ENCODE measurements around the gene RTN4RL2. TPM values are rescaled to one million over a fixed set of nuclear protein-coding genes. Genes with fewer than 3 reads are reported as not detected.
A peak's percentile ranks its signal among the peaks of the same experiment; 100 is the strongest.

The RTN4RL2 gene
- total RNA-seq, 2 experiments from 2014 or later = 0.35 to 0.50 TPM

- POLR2A ChIA-PET = no interaction called here
- no peak for DNase-seq
- no peak overlapping the region for H3K4me3 Mint-ChIP-seq
- no peaks in the 10 kb centered on the region for H3K36me3 Mint-ChIP-seq (ENCODE audit: low read depth)
- CTCF ChIA-PET = interaction anchor here (1.0 to 3.9 kb wide), 7 partner anchors 9 to 171 kb away, joined by 3 to 32 read pairs (median 4); no protein-coding TSS in a partner anchor
- H3K4me1 Mint-ChIP-seq = peaks cover 33% of the 10 kb centered on the region
- H3K9me3 Mint-ChIP-seq = no peaks in the 10 kb centered on the region
- no peak overlapping the region for H3K27ac Mint-ChIP-seq
- H3K27me3 Mint-ChIP-seq = peaks cover 46% of the 10 kb centered on the region
These were observed 13.0 kb downstream of the RTN4RL2 start for GRCh38 chr11:57473285-57473841.

- Mint-ChIP-seq H3K36me3 (ENCODE audit: low read depth) (no peaks in the 10 kb centered on the region), H3K4me3 (no peak overlapping the region), H3K27ac (no peak overlapping the region), H3K27me3 (peaks cover 44% of the 10 kb centered on the region), H3K4me1 (peaks cover 33% of the 10 kb centered on the region), H3K9me3 (no peaks in the 10 kb centered on the region)
- peak; percentile 51 for DNase-seq
- CTCF ChIA-PET = interaction anchor here (0.8 to 3.9 kb wide), 8 partner anchors 10 to 128 kb away, joined by 3 to 32 read pairs (median 4); no protein-coding TSS in a partner anchor
- POLR2A ChIA-PET = interaction anchor here (1.2 kb wide), 1 partner anchor 14 kb away, joined by 5 read pairs; the partner anchor contains the start of gene RTN4RL2
These were observed 13.9 kb downstream of the RTN4RL2 start for GRCh38 chr11:57474017-57474802.

- Mint-ChIP-seq H3K27ac (no peak overlapping the region), H3K4me3 (no peak overlapping the region), H3K4me1 (peaks cover 33% of the 10 kb centered on the region), H3K27me3 (peaks cover 49% of the 10 kb centered on the region), H3K9me3 (no peaks in the 10 kb centered on the region), H3K36me3 (ENCODE audit: low read depth) (no peaks in the 10 kb centered on the region)
- ChIA-PET CTCF (interaction anchor here (0.8 to 3.9 kb wide), 7 partner anchors 9 to 129 kb away, joined by 3 to 32 read pairs (median 5); no protein-coding TSS in a partner anchor), POLR2A (interaction anchor here (1.2 kb wide), 1 partner anchor 15 kb away, joined by 5 read pairs; the partner anchor contains the start of gene RTN4RL2)
- no peak for DNase-seq
These were observed 14.4 kb downstream of the RTN4RL2 start for GRCh38 chr11:57474803-57475115.

GRCh38 chr11:57475191-57475590 lies 14.9 kb downstream of the RTN4RL2 start:
- CTCF ChIA-PET = interaction anchor here (0.8 to 3.9 kb wide), 7 partner anchors 9 to 129 kb away, joined by 3 to 32 read pairs (median 5); no protein-coding TSS in a partner anchor

GRCh38 chr11:57475671-57476046 lies 15.3 kb downstream of the RTN4RL2 start:
- no peaks in the 10 kb centered on the region for H3K36me3 Mint-ChIP-seq (ENCODE audit: low read depth)
- H3K27ac Mint-ChIP-seq = no peak overlapping the region
- POLR2A ChIA-PET = no interaction called here

More at GRCh38 chr11:57475191-57475590, 14.9 kb downstream of the RTN4RL2 start:
- H3K27ac Mint-ChIP-seq = no peak overlapping the region
- H3K27me3 Mint-ChIP-seq = peaks cover 51% of the 10 kb centered on the region
- H3K4me1 Mint-ChIP-seq = peaks cover 34% of the 10 kb centered on the region
- H3K4me3 Mint-ChIP-seq = no peak overlapping the region
- H3K9me3 Mint-ChIP-seq = no peaks in the 10 kb centered on the region
- POLR2A ChIA-PET = interaction anchor here (1.2 kb wide), 1 partner anchor 15 kb away, joined by 5 read pairs; the partner anchor contains the start of gene RTN4RL2
- DNase-seq = no peak
- H3K36me3 Mint-ChIP-seq (ENCODE audit: low read depth) = no peaks in the 10 kb centered on the region

GRCh38 chr11:57476047-57476756 lies 15.9 kb downstream of the RTN4RL2 start:
- Mint-ChIP-seq H3K36me3 (ENCODE audit: low read depth) (no peaks in the 10 kb centered on the region), H3K27me3 (peaks cover 58% of the 10 kb centered on the region), H3K4me1 (peaks cover 35% of the 10 kb centered on the region), H3K9me3 (no peaks in the 10 kb centered on the region), H3K27ac (no peak overlapping the region), H3K4me3 (peak overlapping the region; percentile 41)
- ChIA-PET POLR2A (no interaction called here), CTCF (interaction anchor here (0.6 to 4.2 kb wide), 6 partner anchors 16 to 130 kb away, joined by 3 to 14 read pairs (median 5); partner anchors contain the start of genes RTN4RL2 and SLC43A1)
- no peak for DNase-seq

More at GRCh38 chr11:57475671-57476046, 15.3 kb downstream of the RTN4RL2 start:
- H3K27me3 Mint-ChIP-seq = peaks cover 53% of the 10 kb centered on the region
- no peak for DNase-seq
- H3K4me3 Mint-ChIP-seq = peak overlapping the region; percentile 41
- CTCF ChIA-PET = interaction anchor here (1.2 to 3.9 kb wide), 3 partner anchors 8 to 53 kb away, joined by 8 to 32 read pairs (median 13); no protein-coding TSS in a partner anchor
- no peaks in the 10 kb centered on the region for H3K9me3 Mint-ChIP-seq
- peaks cover 35% of the 10 kb centered on the region for H3K4me1 Mint-ChIP-seq

- H3K27ac Mint-ChIP-seq = no peak overlapping the region
- CTCF ChIA-PET = interaction anchor here (0.6 to 4.2 kb wide), 8 partner anchors 16 to 324 kb away, joined by 3 to 14 read pairs (median 6); partner anchors contain the start of genes RTN4RL2 and SLC43A1
- H3K27me3 Mint-ChIP-seq = peaks cover 64% of the 10 kb centered on the region
- H3K4me1 Mint-ChIP-seq = peaks cover 35% of the 10 kb centered on the region
- H3K4me3 Mint-ChIP-seq = peak overlapping the region; percentile 10
- H3K36me3 Mint-ChIP-seq (ENCODE audit: low read depth) = no peaks in the 10 kb centered on the region
- no peak for DNase-seq
- POLR2A ChIA-PET = interaction anchor here (1.0 kb wide), 1 partner anchor 37 kb away, joined by 4 read pairs; no protein-coding TSS in a partner anchor
- H3K9me3 Mint-ChIP-seq = no peaks in the 10 kb centered on the region
These were observed 16.6 kb downstream of the RTN4RL2 start for GRCh38 chr11:57476757-57477506.

- Mint-ChIP-seq H3K36me3 (ENCODE audit: low read depth) (no peaks in the 10 kb centered on the region), H3K4me3 (no peak overlapping the region), H3K9me3 (no peaks in the 10 kb centered on the region), H3K27me3 (peaks cover 68% of the 10 kb centered on the region), H3K27ac (no peak overlapping the region), H3K4me1 (peaks cover 35% of the 10 kb centered on the region)
- ChIA-PET POLR2A (interaction anchor here (1.0 kb wide), 1 partner anchor 36 kb away, joined by 4 read pairs; no protein-coding TSS in a partner anchor), CTCF (interaction anchor here (0.8 to 4.2 kb wide), 10 partner anchors 13 to 323 kb away, joined by 3 to 14 read pairs (median 4); no protein-coding TSS in a partner anchor)
- no peak for DNase-seq
These were observed 17.3 kb downstream of the RTN4RL2 start for GRCh38 chr11:57477507-57478189.

GRCh38 chr11:57479021-57479663 lies 18.8 kb downstream of the RTN4RL2 start:
- Mint-ChIP-seq H3K27me3 (peaks cover 64% of the 10 kb centered on the region), H3K4me1 (peaks cover 25% of the 10 kb centered on the region), H3K4me3 (no peak overlapping the region), H3K9me3 (no peaks in the 10 kb centered on the region), H3K36me3 (ENCODE audit: low read depth) (no peaks in the 10 kb centered on the region), H3K27ac (no peak overlapping the region)
- no peak for DNase-seq
- ChIA-PET CTCF (interaction anchor here (0.9 to 4.2 kb wide), 5 partner anchors 14 to 133 kb away, joined by 3 to 14 read pairs (median 3); no protein-coding TSS in a partner anchor), POLR2A (no interaction called here)

GRCh38 chr11:57479911-57480310 lies 19.6 kb downstream of the RTN4RL2 start:
- H3K36me3 Mint-ChIP-seq (ENCODE audit: low read depth) = peaks cover 1% of the 10 kb centered on the region
- DNase-seq = no peak
- ChIA-PET CTCF (interaction anchor here (0.7 to 5.7 kb wide), 6 partner anchors 13 to 134 kb away, joined by 3 to 33 read pairs (median 9); no protein-coding TSS in a partner anchor), POLR2A (interaction anchor here (1.6 kb wide), 1 partner anchor 145 kb away, joined by 3 read pairs; the partner anchor contains the start of gene SSRP1)
- peaks cover 60% of the 10 kb centered on the region for H3K27me3 Mint-ChIP-seq
- H3K4me3 Mint-ChIP-seq = no peak overlapping the region
- H3K9me3 Mint-ChIP-seq = no peaks in the 10 kb centered on the region
- H3K4me1 Mint-ChIP-seq = peaks cover 17% of the 10 kb centered on the region
- H3K27ac Mint-ChIP-seq = no peak overlapping the region

Measured in activated CD4-positive, alpha-beta memory T cell treated with anti-CD3 and anti-CD28 coated beads, Interleukin-2, amount 10 ng/mL, durations not matched to agents 7 days and 5 days (primary cell).